ENCODE measurements around the gene DTNBP1.

Gene DTNBP1

GRCh38 chr6:15498640-15499039, 164.2 kb downstream of the DTNBP1 start:
- DNase-seq = no peak

- no peak for DNase-seq
Observed at GRCh38 chr6:15496345-15497131, 166.3 kb downstream of the DTNBP1 start.

GRCh38 chr6:15495375-15495901, 167.4 kb downstream of the DTNBP1 start:
- no peak for DNase-seq

- DNase-seq = no peak
Observed at GRCh38 chr6:15493437-15494168, 169.2 kb downstream of the DTNBP1 start.

- no peak for DNase-seq
Observed at GRCh38 chr6:15491986-15492269, 170.9 kb downstream of the DTNBP1 start.

GRCh38 chr6:15491255-15491985, 171.4 kb downstream of the DTNBP1 start:
- DNase-seq = peak; percentile 15 to 40

- no peak for DNase-seq
Observed at GRCh38 chr6:15490242-15491100, 172.4 kb downstream of the DTNBP1 start.

GRCh38 chr6:15489261-15489962, 173.4 kb downstream of the DTNBP1 start:
- DNase-seq = no peak

- DNase-seq = no peak
Observed at GRCh38 chr6:15487262-15487661, 175.6 kb downstream of the DTNBP1 start.

GRCh38 chr6:15485936-15486335, 176.9 kb downstream of the DTNBP1 start:
- DNase-seq = no peak

GRCh38 chr6:15484821-15485220, 178.0 kb downstream of the DTNBP1 start:
- no peak for DNase-seq

GRCh38 chr6:15484140-15484539, 178.7 kb downstream of the DTNBP1 start:
- no peak for DNase-seq

GRCh38 chr6:15483060-15483459, 179.8 kb downstream of the DTNBP1 start:
- DNase-seq = no peak

- DNase-seq = no peak
Observed at GRCh38 chr6:15481390-15482291, 181.2 kb downstream of the DTNBP1 start.

GRCh38 chr6:15480525-15480924, 182.3 kb downstream of the DTNBP1 start:
- no peak for DNase-seq

GRCh38 chr6:15479761-15480160, 183.1 kb downstream of the DTNBP1 start:
- no peak for DNase-seq

- no peak for DNase-seq
Observed at GRCh38 chr6:15477746-15478145, 185.1 kb downstream of the DTNBP1 start.

- no peak for DNase-seq
Observed at GRCh38 chr6:15476631-15477380, 186.0 kb downstream of the DTNBP1 start.

GRCh38 chr6:15475872-15476271, 187.0 kb downstream of the DTNBP1 start:
- no peak for DNase-seq

- DNase-seq = no peak
Observed at GRCh38 chr6:15475261-15475660, 187.6 kb downstream of the DTNBP1 start.
